ENCODE results near the gene KBTBD7.
"Not testable (repeated sequence)": the region's sequence is repeated elsewhere in the genome, so short reads cannot be mapped to it uniquely, and the experiment has no call there.

Gene KBTBD7

GRCh38 chr13:41177616-41178015 is 16.8 kb downstream of the KBTBD7 start:
- TF ChIP-seq CTCF (conservative IDR thresholded peaks at IDR 0.05): no peak
- no peak overlapping the region for H3K27ac ChIP-seq

- H3K27ac ChIP-seq: not testable (repeated sequence)
Observed at GRCh38 chr13:41175576-41175975, 18.8 kb downstream of the KBTBD7 start.

- no peak for TF ChIP-seq CTCF (conservative IDR thresholded peaks at IDR 0.05)
- no peak overlapping the region for H3K27ac ChIP-seq
Observed at GRCh38 chr13:41162151-41162550, 32.2 kb downstream of the KBTBD7 start.

- TF ChIP-seq CTCF (conservative IDR thresholded peaks at IDR 0.05): no peak
- H3K27ac ChIP-seq: no peak overlapping the region
Observed at GRCh38 chr13:41159174-41159573, 35.2 kb downstream of the KBTBD7 start.

GRCh38 chr13:41157048-41157717 is 37.2 kb downstream of the KBTBD7 start:
- H3K27ac ChIP-seq: no peak overlapping the region
- no peak for TF ChIP-seq CTCF (conservative IDR thresholded peaks at IDR 0.05)

GRCh38 chr13:41156620-41157019 is 37.7 kb downstream of the KBTBD7 start:
- no peak for TF ChIP-seq CTCF (conservative IDR thresholded peaks at IDR 0.05)
- H3K27ac ChIP-seq: no peak overlapping the region

GRCh38 chr13:41154042-41154441 is 40.3 kb downstream of the KBTBD7 start:
- TF ChIP-seq CTCF (conservative IDR thresholded peaks at IDR 0.05): no peak
- H3K27ac ChIP-seq: no peak overlapping the region

GRCh38 chr13:41152005-41152404 is 42.4 kb downstream of the KBTBD7 start:
- no peak for TF ChIP-seq CTCF (conservative IDR thresholded peaks at IDR 0.05)

More at GRCh38 chr13:41152005-41152404, 42.4 kb downstream of the KBTBD7 start:
- no peak overlapping the region for H3K27ac ChIP-seq
